Raji (cell line): ENCODE results near the gene SOX6.

Experiments used
- POLR2A ChIP-seq: IDR thresholded peaks from 2 replicates; pipeline ENCODE4 v1.6.1; 2011; ENCODE audit warnings: low read depth, low read length, control low read depth; ENCODE audit not compliant: insufficient read depth

SOX6 gene

DNA sequence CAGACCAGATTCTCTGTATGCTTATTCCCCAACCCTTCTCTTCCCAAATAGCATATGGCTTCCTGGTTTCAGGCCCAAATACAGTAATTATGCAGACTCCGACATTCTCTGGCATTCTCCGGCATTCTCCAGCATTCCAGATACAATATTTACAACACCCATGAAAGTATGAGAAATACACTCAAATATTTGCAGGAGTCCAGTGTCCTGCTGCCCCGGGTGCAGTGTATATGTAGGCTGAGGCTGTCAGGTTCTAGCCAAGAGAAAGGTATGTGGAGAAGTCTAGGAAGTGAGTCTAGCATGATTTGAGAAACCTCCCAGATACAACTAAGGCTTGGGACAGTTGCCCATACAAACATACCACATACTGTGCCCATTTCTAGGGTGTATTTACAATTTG lies 160.7 kb downstream of the SOX6 start:
- no peak for TF ChIP-seq POLR2A

DNA sequence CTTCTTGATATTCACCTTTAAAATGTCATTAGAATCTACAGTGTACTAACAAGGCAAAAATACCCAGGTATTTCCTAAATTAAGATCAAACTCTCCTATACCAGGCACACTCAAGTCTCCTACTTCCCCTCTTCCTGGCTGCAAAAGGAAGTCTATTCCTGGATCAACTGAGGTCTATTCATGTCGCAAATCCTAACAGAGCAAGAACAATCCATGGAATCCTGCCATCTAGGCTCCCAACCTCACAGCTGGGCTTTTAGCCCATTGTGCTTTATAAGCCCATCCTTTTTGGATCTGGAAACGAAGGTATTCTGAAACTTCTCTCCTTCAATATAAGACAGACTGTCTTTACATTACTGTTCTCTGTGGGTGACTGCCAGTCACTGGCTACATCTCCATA lies 161.8 kb downstream of the SOX6 start:
- no peak for TF ChIP-seq POLR2A

DNA sequence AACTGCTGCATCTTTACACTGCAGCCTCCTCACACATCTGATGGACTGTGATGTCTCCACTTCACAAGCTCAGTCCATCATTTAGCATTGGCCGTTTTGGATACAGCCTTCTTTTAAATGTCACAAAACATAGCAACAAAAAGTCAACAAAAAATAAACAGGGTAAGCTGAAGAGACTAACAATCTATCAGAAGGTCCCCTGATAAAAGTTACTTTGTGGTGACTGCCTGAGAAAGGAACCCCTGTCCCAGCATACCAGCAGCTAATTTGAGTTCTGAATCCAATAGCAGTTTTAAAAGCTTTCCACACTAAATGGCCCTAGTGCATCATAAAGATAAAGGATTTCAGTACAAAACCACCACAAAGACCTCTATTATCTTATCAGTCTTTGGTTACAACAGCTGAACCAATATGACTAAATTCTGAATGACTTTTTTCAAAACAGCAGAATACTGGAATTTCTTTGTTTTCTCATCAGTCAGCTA lies 162.4 kb downstream of the SOX6 start:
- no peak for TF ChIP-seq POLR2A

DNA sequence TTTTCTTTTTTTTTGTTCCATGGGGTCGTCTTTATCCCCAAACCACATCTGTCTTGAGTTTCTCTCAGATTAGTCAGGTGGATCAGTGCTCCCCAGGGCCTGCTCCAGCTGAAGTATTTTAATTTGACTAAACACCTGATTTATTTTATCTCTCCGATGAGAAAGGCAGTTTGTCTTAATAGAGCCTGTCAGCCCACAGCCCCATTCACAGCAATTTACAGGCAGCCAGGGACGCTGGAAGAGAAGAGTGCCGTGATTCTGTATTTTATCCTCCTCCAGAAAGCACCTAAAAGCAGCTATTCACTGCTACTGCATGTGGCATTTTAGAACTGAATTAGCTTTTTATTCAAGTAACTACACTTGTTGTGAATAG lies 164.5 kb downstream of the SOX6 start:
- TF ChIP-seq POLR2A, result no peak

DNA sequence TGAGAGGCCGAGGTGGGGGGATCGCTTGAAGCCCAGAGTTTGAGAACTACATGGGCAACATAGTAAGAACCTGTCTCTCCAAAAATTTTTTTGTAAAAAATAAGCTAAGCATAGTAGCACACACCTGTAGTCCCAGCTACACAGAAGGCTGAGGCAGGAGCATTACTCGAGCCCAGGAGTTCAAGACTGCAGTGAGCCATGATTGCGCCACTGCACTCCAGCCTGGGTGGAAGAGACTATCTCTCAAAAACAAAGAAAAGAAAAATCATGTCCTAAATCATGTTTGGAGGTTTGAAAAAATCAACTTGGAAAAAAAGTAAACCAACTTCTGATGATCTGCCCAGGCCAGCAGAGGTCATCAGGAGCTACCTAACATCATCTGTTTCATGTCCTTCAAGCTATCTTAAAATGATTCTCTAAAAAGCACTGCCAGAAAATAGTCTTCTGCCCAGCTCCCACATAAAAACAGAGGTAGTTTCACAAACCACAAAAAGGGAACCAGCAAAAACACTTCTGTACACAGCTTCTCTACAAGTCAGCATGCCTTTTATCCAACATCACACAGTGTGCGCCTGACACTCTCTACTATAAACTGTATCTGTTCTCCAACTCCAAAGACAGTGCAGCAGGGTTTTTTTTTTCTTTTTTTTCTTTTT lies 165.0 kb downstream of the SOX6 start:
- TF ChIP-seq POLR2A, result no peak

DNA sequence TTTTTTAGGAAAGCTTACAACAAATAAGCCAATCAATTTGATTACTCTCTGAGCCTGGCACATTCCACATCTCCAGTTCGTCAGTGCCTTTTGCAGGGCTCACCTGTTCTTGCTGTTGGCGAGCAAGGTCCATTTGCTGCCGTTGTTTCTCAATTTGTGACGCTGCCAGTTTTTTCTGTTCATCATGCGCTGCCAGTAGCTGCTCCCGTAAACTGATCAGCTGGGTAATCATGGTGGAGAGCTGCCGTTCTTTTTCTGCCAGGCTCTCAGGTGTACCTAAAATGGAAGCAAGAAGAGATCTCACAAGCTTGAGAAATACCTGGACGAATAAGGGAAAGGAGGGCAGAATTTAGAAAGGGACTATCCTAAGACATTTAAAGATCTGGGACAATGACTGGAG lies 169.7 kb downstream of the SOX6 start:
- TF ChIP-seq POLR2A, result no peak

DNA sequence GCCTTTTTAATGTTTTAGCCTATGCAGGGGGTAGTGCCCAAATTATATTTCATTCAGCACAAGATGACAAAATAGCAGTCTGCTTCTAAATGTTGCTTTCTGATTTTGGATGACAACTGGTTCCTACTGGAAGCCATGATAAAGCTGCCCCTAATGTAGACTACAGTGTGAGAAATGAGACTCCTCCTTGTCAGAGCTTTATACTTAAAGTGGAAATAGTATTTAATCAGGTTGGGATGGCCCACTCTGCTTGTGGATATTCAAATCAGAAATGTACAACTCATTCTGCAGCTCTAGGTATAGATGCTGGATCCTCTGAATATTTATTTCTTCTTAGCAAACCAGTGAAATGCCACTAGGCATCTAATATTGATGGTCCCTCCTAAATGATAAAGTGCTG lies 171.3 kb downstream of the SOX6 start:
- no peak for TF ChIP-seq POLR2A

DNA sequence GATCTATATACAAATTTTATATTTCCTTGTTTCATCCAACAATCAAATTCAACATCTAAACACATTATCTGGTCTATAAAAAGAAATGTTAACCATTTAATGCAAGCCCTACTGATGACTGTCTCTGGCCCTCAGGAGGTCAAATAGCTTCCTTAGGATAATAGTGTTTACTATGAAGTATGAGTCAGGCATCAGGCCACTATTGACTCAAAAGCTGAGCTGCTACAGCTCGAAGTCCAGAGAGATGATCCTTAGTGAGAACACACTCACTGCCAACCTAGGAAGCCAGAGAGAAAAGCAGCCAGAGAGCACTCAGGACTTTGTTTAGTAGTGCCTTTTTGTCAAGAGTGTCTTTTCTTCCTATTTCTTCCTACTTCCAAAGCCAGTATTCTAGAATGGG lies 171.8 kb downstream of the SOX6 start:
- TF ChIP-seq POLR2A, result no peak

DNA sequence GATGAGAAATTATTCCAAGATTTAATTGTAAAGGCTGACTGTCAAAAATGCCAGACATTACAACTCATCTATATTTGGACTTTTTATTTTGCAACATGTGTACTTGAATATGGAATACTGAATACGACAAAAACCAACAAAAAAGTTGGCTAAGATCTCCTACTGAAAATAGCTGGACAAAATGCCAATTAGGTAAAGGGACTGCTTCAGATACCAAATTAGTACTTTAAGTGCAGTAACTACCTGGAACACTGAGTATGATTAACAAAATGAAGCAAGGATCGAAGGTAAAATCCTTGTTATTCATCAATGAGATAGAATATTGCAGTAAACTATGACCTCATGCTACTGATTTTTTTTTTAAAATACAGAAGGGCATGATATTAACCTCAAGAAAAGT lies 173.8 kb downstream of the SOX6 start:
- TF ChIP-seq POLR2A, result no peak

DNA sequence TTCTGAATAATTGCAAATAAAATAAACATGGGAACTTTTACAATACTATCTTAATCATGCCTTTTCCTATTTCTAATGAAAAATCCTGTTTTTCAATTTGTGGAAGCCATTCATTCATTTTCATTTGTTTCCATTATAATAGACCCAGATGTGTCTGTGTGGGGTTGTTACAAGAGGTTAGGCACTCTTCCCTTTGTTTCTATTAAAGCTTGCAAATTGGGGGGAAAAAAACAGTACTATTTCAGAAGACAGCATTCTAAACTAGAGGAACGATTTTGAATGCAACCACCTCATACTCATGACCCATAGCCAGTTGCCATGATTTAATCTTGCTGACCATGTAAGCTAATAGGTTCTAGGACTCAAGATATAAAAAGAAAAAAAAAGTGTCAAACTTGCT lies 175.5 kb downstream of the SOX6 start:
- no peak for TF ChIP-seq POLR2A

DNA sequence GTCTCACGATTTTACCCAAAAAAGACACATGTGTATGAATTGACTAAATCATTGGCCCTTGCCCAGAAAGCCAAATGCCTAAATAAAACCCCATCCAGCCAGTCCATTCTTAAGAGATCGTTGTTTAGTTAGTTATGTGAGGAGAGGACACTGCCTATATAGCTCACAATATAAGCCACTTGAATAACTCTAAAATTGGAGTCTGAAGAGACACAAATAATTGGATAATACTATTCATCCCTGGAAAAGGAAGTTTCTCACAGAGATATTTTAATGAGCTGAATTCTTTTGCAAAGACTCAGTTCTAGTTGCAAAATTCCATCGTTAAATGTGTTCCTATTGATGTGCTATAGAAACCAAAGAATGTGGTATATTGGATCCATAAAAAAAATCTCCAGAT lies 176.7 kb downstream of the SOX6 start:
- no peak for TF ChIP-seq POLR2A

DNA sequence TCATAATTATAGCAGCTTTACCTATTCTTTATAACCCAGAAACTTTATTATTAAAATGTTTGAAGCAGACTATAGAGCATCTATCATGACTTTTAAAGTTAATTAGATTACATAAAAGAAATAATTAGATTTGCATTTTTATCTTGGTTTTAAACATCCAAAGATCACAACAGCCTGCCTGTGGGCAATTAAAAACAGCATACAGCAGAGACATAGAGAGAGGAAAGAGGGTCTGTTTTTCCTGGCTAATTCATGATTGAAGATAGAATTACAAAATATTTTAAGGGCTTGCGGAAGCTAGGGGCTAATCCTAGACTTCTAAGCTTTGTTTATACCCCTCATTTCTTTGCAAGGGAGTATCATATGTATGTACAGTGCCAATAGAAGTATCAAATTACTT lies 178.1 kb downstream of the SOX6 start:
- no peak for TF ChIP-seq POLR2A

DNA sequence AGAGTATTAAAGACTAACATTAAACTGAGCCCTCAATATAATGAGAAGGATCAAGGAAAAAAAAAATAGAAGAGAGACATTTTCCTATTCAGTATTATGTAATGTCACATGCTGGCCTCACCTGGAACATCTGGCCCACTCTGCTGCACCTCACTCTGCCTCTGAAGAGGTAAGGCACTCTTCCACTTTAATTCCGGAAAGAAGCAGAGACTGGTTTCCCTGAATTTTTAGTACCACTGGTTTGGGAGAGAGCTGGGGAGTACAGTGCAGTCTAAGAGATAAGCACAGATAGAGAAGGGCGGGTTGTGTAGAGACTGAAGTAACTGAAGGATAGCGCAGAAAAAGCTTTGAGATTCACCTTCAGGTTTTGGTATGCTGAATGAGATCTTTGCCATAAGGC lies 178.7 kb downstream of the SOX6 start:
- no peak for TF ChIP-seq POLR2A

DNA sequence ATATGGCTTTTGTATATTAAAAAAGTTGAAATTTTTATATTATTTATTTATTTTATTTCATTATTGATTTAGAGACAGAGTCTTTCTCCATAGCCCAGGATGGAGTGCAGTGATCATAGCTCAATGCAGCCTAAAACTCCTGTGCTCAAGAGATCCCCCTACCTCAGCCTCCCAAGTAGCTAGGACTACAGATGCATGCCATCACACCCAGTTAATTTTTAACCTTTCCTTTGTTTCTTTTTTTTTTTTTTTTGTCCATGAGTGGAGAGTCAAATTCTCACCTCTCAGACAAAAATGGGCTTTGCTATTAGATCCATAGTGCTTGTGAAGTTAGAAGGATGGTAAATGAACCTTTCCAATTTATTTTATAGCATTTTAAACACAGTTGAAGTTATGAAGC lies 182.5 kb downstream of the SOX6 start:
- TF ChIP-seq POLR2A, result no peak

DNA sequence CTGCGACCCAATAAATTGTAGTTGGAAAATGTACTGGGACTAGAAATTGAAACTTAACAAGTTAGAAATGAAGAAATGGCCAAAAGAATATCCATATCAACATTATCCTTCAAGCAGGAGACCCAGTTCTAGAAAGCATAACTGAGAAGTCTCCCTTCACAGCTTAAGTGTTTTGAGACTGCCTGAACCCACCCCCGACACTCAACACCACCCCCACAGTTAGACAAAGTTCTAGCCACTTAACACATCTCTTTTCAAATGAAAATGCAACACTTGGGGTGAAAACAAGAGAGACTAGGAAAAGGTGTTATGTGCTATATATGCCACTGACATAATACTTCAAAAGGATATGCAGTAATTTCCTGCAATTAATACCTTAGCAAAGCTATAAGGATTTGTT lies 184.5 kb downstream of the SOX6 start:
- TF ChIP-seq POLR2A, result no peak

DNA sequence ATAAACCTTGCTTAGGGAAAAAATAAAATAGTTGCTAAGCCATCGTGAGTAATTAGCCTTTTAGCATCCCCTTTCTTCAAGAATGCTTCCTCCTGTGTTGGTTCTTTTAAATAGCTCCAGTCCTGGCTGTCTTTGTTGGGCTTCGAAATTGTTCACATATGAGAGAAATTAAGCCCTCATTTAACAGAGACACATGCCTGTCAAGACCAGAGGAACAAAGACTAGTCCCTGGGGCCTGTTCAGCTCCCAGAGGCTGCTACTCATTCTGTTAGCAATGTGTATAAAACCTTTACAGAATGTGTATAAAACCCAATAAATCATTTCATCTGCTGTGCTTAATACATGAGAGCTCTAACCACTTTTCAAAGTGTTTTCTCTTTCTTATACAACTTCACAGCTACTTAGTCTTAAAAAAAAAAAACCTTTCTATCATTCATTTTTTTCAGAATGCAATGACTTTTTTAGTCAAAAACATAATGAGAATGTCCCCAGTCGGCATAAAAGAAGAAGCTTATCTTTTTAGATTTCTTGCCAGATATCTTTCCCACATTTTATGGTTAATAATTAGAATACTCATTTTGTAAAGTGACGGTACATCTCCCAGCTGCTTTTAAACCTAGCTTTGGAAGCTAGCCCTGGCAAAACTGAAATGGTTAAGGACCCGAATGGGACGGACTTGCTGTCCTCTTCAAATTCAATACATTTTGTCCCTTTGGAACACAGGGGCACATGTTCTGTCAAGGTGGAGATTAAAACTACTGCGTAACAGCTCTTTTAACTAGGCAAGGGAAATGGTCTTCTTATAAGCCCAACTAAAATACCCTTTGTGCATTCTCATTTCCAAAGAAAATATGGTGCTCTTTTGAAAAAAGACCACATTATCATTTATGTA lies 186.1 kb downstream of the SOX6 start:
- no peak for TF ChIP-seq POLR2A

DNA sequence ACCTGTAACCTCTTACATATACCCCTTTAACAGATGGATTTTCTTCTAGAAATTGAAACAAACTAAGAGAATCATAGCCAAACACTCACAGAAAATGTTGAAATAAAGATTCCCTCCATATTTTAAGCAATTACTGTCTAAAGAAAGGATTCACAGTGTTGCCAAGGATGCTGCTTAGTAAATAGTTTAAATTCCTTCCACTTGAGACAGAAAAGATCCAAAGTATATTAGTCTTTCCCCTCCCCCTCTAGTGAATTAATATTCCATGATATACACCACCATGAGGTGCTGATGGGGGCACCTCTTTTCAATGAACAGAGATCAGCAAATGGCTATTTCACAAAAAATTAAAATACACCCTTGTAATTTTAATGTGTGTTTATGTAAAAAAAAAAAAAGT lies 186.8 kb downstream of the SOX6 start:
- no peak for TF ChIP-seq POLR2A
